CD4-positive, alpha-beta T cell treated with Interleukin-10 for 1 hour (primary cell): ENCODE data around the gene KPNB1.
A peak's percentile ranks its signal among the peaks of the same experiment; 100 is the strongest.

ENCODE experiments used
- DNase-seq: peaks from one replicate; pipeline ENCODE4 v3.0.0-alpha.2; 2020

Gene KPNB1

GRCh38 chr17:47714773-47715396 is 65.2 kb downstream of the KPNB1 start:
- DNase-seq, result peak; percentile 55

- no peak for DNase-seq
Observed at GRCh38 chr17:47715669-47716325, 66.1 kb downstream of the KPNB1 start.

DNA sequence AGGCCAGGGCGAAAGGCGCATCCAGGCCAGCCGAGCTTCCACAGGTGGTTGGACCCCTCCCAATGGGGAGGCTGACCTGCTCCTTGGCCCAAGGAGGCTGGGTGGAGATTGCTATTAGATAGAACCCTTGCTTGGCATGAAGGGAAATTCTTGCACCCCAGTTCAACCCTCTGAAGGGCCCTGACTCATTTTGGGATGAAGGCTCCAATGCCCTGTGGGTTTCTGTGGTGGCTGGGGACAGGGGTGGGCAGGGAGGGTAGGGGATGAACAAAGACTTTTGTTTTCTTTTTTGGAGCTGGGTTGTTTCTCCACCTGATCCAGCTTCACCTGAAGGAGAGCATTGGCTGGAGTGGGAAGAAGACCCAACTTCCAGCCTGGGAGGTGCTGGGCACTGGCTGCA is 66.7 kb downstream of the KPNB1 start:
- DNase-seq, result no peak

DNA sequence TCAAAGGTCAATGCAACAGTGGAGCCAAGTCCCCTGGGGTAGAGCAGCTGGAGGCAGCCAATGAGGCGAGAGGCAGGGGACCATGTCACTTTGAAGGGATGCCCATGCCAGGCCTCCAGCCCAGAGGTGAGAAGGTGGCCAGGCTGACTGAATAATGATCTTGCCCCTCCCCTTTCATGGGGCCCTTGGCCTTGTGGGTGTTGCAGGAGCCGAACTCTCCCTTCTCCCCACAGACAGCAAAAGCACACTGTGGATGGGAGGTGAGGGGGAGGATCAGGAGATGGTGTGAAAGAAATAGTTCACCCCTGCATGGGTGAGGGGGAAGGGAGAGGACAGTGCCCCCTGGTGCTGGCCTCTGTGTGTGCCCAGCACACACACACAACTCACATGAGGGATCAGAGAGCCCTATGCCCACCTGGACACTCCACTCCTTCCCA is 67.6 kb downstream of the KPNB1 start:
- DNase-seq, result peak; percentile 49

DNA sequence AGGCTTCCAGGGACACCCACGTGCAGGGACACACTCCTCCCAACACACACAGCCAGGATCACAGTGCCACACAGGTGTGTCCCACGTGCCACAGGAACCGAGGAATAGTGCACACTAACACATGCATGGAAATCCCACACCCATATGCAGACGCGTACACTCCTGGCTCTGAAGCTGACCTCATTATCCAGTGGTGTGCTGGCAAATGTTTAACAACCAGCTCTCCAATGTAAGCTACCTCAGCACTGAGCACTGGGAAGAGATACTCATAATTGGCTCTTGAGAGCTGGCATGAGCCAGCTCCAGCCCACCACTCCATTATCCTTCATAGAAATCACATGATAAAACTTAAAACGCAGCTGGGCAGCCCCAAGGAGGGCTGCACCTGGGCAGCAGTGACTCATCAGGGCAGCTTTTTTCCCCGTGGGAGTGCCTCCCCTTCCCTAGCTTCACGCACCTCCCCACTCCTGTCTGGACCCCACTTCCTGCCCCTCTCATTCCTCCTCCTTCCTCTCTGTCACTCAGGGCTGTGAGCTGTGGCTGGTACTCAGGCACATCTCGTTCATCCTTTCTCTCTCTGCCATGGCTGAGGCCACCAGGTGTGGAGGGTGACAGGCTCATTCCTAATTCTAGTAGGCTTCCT is 68.4 kb downstream of the KPNB1 start:
- DNase-seq, result no peak

DNA sequence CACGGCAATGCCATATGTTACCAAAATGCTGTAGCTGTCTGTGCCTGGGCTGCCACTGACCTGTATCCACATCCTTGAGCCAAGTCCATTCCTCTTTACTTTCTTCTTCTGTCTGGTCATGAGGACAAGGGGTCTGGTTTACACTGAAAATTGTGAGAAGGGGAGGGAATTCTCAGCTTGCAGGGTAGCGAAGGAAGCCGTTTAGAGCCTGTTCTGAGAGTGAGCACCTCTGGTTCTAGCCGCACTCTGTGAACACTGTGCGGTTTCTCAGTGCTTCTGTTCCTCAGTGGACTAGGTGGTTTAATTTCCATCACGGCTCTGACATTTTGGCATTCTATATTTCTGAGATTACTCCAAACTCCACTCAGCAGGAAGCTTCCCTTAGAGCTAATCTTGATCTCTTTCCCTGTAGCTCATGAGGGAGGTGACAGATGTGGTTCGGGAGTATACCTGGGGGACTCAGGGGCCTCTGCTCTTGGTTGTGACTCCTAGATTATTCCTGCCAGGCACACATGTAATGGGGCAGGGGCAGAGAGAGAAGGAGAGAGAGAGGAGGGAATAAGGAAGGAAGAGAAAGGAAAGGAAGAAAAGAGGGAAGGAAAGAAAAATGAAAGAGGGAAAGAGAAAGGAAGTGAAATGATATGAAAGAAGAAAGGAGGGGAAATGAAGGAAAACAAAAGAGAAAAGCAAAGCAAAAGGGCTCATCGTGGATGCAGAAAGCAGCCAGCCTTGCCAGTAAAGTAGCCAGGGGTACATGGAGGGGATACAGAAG is 69.1 kb downstream of the KPNB1 start:
- DNase-seq, result no peak

DNA sequence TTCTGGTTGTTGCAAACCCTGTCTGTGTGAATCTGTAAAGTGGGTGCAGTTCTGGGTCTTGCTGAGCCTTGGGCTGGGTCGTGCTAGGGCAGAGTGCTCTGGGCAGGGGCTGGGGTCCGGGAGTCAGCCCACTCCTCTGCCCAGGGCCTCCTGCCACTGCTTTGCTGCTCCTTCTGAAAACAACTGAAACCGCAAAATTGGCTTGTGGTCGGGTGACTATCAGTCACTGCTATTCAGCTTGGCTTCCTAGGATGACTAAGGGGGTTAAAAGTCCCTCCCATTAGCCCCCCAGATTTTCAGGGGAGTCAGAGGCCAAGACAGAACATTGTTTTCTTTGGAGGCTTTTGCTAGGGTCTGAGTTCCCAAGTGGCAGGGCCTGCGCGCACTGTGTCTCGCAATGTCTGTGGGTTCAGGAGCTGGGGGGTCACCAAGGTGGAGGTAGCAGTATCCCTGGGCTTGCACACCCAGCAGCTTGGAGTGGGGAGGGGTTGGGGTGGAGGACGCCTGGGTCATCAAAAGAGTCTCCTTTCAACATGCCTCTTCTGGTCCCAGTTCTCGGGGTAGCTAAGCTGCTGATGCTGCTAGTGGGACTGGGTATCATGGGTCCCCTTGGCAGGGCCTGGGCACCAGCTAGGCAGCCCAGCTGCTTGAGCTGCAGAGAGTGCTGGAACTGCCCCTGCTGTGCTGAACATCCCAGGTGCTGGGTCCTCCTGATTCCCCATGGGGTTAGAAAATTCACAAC is 69.9 kb downstream of the KPNB1 start:
- peak; percentile 48 for DNase-seq

DNA sequence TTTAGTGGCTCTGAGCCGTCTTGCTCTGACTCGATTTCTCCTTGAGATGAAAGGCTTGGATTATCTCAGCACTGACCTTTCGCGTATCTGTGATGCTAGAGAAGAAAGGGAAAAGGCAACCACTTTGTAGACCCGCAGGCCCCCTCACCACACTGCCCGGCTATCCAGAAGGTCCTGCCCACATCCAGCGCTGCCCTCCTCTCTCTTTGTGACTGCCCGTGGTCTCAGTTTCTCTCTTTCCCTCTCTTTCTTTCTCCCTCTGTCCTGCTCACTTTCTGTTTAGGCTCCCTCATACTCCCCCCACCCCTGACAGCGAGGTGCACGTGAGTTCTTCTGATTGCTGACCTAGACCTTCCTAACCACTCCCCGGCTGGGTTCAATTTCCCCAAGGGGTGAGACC is 70.5 kb downstream of the KPNB1 start:
- DNase-seq, result no peak

DNA sequence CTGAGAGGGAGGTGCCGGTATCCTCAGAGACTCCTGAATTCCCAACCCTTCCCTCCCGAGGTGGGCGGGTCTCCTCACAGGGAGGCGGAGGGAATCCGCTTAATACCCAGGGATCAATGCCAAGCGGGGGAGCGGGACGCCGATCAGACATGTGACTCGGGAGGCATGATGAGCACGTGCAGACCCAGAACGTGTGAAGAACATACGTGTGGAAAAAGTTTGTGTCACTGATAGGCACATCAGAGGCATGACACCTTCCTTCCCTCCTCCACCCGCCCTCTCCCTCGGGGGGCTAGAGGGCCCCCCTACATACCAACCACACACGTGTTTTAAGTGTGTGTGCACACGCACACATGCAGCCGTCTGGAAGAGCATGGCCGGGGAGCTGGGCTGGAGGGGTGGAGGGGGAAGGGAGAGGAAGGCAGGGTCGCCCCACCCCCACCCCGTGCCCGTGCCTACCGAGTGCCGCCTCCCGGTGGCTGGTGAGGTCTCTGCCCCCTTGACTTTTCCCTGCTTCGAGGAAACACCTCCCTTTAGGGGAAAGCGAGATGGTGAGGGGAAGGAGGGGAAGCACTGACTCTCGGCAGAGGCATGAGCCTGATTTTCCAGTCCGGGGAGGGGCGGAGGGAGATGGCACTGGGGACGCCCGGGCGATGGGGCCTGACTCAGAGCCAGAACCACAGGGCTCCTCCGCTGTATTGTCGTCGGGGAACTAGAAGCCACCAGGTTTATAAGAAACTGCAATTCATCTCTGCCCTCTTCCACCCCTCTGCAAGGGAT is 71.2 kb downstream of the KPNB1 start:
- DNase-seq, result peak; percentile 70

DNA sequence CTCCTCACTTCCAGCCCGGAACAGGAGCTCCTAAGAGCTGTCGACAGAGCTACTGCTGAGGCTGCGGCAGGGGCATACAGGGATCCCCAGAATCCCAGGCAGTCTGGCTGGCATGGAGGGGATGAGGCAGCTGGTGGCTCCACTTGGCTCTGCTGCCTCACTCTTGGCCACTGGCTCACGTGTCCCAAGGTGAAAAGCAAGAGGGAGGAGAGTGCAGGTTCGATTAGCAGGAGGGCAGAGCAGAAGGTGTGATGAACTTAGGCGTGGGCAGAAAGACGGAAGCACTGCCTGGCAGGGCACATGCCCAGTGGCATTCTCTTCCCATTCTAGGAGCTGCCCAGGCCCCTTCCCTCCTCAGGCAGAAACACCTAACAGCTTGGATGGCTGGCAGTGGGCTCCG is 72.0 kb downstream of the KPNB1 start:
- no peak for DNase-seq

GRCh38 chr17:47724705-47725104 is 75.0 kb downstream of the KPNB1 start:
- DNase-seq, result no peak

- DNase-seq, result no peak
Observed at GRCh38 chr17:47725446-47726111, 75.9 kb downstream of the KPNB1 start.

DNA sequence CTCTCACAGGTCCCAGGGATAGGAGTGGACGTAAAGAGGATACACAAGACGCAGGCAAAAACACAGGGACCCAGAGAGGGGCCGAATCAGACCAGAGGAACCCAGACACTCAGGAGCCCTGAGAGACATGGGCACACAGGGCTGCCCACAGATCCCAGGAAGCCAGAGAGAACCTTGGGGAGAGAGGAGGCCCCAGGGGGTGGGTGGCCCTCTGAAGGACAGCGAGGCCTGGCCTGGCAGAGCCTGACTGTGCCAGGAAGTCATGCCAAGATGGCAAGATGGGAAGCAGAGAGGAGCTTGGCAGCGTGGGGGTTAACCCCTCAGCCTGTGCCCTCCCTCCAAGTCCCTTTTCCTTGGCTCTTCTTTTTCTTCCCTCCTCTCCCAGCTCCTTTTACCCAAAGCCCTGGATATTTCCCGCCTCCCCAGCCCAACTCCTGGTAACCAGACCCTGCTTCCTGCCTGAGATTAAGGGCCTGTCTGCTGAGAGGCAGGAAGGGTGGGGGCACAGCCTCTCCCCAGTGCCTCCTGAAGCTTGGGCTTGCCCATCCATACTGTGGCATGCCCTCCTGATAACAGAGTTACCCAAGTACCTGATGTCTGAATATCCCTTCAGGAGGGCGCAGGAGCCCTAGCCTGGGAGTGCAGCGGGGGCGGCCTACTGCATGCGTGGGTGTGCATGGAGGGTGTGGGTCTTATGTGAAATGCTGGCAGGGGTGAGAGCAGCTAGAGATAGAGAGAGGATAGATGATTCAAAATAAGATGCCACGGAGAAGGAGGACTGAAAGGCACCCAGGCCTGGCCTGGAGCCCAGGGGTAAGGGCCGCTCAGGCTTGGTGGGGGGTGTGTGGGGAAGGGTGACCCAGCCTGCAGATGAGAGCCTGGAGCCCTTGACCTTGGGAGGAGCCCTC is 77.3 kb downstream of the KPNB1 start:
- no peak for DNase-seq

DNA sequence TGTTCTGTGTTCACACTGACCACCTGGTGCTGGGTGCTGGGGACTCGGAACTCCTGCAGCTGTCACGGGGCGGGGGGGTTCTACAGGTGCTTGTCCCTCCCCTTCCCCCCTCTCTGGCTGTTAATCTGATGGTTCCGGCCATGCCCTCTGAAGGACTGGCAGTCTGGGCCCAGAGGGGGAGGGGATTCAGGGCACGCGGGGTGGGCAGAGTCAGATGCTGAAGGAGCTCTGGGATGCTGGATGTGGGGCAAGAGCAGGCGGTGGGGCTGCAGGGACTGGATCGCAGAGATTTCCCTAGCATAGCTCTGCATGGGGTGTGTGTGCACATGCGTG is 78.0 kb downstream of the KPNB1 start:
- no peak for DNase-seq

DNA sequence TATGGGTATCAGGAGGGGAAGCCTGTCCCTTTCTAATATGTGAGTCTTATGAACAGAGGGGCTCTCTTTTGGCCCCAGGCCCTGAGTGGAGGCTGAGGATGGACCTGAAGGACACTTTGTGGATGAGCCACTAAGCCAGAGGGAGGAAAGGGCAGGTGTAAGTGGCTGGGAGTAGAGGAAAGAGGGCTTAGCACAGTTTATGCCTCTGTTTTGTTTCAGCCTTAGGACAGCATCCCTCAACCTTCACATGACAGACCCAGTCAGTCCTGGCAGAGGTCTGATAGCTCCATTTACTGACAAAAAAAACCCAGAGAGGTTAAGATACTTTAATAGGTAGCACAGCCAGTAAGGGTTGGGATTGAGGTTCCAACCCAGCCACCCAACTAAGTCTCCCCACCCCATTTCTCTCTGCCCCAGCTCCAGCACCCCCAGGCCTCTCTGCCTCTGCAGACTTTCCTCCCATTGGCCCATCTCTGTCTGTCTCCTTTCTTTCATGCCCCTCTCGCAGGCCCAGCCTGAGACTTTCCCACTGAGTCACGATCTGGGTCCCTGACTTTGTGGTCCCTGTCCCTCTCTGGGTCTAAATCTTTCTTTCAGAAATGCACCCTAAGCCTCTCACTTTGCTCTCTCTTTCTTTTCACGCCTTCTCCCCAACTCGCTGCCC is 78.6 kb downstream of the KPNB1 start:
- no peak for DNase-seq

DNA sequence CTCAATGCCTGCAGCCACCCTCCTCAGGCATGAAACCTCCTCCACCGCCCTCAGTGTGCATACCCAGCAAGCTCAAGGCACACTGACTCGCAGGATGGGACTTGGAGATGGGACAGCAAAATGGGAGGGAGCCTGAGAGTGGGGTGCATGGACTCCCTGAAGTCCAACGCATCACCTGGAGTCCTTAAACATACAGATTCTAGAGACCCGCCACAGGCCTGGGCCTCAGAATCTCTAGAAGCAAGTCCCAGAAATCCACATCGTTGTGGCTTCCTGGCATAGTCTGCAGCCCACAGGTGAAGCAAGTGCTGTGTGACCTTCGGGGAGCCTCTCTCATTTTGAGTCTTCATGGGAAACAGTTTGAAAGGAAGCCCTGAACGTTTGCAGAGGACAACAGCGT is 79.8 kb downstream of the KPNB1 start:
- DNase-seq, result no peak

GRCh38 chr17:47730681-47731080 is 81.0 kb downstream of the KPNB1 start:
- no peak for DNase-seq

- no peak for DNase-seq
Observed at GRCh38 chr17:47731396-47731795, 81.7 kb downstream of the KPNB1 start.

DNA sequence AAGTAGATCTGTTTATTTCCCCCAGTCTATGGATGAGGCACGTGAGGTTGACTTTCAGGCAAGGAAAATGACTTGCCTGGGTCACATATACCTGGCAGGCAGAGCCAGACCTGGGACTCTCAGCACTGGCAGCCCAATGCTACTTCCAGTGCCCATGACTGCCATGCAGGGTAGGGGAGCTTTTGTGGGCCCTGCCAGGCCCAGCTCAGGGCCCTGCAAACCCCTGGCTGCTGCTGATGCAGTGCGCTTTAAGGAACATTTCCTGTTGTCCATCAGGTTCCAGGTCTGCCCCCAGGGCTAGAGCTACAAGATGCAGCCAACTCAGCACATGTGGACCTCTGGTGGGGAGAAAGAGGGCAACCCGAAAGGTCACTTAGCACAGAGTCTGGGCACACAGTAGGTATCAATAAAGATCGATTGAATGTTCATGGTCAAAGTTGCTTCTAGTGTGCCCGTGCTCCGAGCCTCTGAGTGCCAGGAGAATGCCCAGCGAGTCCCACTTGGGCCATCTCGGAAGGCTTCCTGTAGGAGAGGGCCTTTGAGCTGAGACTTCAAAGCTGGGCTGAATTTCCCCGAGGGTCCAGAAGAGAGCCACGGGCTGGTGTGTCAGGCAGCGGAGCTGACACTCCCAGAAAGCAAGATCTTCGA is 82.8 kb downstream of the KPNB1 start:
- no peak for DNase-seq
